ENCODE data around the gene MESD. TPM values are rescaled to one million over a fixed set of nuclear protein-coding genes. Genes with fewer than 3 reads are reported as not detected.

MESD gene
- total and polyA plus RNA-seq, 2 of the 4 experiments (the other 2 are of a cell fraction) = 10.0 to 14.0 TPM

DNA sequence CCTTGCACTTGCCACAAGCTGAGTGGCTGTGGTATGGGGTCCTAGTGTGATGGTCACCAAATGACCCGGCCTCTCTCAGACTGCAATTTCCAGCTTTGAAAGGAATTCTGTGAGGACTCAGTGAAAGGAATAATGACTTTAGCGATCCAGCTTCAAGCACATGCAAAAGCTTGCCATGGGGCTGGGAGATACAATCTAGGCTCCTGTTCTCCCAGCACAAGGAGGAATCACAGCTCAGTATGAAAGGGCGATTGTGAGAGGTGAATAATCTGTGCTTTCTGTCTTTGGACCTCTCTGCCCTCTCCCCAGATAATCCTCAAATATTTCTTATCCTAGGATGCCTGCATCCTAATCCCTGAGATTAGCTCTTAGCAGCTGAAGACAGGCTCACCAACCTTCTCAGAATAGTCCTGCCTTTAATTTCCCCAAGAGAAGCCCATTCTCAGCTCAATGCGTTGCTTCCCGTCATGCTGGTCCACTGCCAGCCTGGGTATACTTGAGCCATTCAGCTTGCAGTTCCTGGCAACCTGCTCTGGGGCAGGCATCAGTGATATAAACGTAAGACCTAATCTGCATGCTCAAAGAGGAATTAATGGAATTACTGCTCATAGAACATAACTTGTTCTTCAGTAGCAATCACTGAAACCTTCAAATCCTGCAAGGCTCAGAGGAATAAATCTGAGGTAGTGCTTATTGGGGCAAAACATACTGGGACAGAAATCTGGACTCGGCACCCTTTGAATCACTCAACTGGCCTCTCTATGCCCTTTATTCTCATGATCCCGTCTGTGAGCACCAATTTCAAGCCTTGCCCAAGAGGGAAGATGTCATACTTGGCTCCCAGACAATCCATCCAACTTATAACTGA, 26.2 kb upstream of the MESD start:
- ATAC-seq (ENCODE audit: low read depth) (no peak), DNase-seq (no peak)
- Histone ChIP-seq H2BK20ac (ENCODE audit: low read depth, low read length) (no peak overlapping the region), H3K4me3 (ENCODE audit: insufficient read depth, low read depth, low read length) (no peak overlapping the region), H3K4me1 (ENCODE audit: control insufficient read depth, insufficient read depth, low read length) (no peaks in the 10 kb centered on the region), H3K79me1 (ENCODE audit: low read depth in 1 of 2, low read length in 2 of 2) (peaks cover 0 to 23% of the 10 kb centered on the region in 2 experiments; a peak in 3 of 4 replicates), H3K4ac (ENCODE audit: low read depth, low read length) (no peak overlapping the region), H2AFZ (replicated peaks; ENCODE audit: low read length, poor library complexity) (no peak overlapping the region), H2AK5ac (ENCODE audit: low read depth, low read length) (no peak overlapping the region), H3K9me3 (ENCODE audit: control insufficient read depth, insufficient read depth, low read length) (no peaks in the 10 kb centered on the region), H3K56ac (ENCODE audit: extremely low read depth, insufficient read depth, low read length) (no peak overlapping the region), H3K9me1 (ENCODE audit: insufficient read depth, low read length) (no peaks in the 10 kb centered on the region; the same call in 1 of the 2 replicates), H2AK9ac (replicated peaks; ENCODE audit: low read depth, low read length, poor library complexity) (no peak overlapping the region), H2BK15ac (ENCODE audit: low read depth, low read length) (no peak overlapping the region), H3K36me3 (ENCODE audit: control insufficient read depth, insufficient read depth, low read length) (no peaks in the 10 kb centered on the region), H2BK5ac (ENCODE audit: low read depth, low read length, poor library complexity, severe bottlenecking) (no peak overlapping the region), H3K18ac (ENCODE audit: low read depth, low read length) (no peak overlapping the region), H2BK120ac (ENCODE audit: low read depth, low read length) (no peak overlapping the region), H4K20me1 (ENCODE audit: insufficient read depth, low read length) (no peaks in the 10 kb centered on the region), H3K4me2 (ENCODE audit: low read depth, low read length) (no peak overlapping the region), H3K27ac (ENCODE audit: insufficient read depth, low read length) (no peak overlapping the region), H3K27me3 (ENCODE audit: control insufficient read depth, insufficient read depth, low read length) (no peaks in the 10 kb centered on the region), H3K23ac (ENCODE audit: low read depth, low read length) (no peak overlapping the region), H3K14ac (replicated peaks; ENCODE audit: low read depth, low read length) (no peak overlapping the region), H4K91ac (ENCODE audit: insufficient read depth, low read depth, low read length) (no peak overlapping the region), H4K5ac (ENCODE audit: low read depth, low read length) (no peak overlapping the region), H3K9ac (ENCODE audit: low read depth, low read length) (no peak overlapping the region), H4K8ac (ENCODE audit: low read depth in 2 of 2, low read length in 2 of 2) (no peak overlapping the region)
- intact Hi-C loops (cut with micrococcal nuclease) (no loop called here), in situ Hi-C loops (cut with MboI; ENCODE audit: low sequenced_read_pairs) (no loop called here), dilution Hi-C loops (cut with HindIII; ENCODE audit: low sequenced_read_pairs, unreplicated experiment) (no loop called here)
- ChIA-PET POLR2A (ENCODE audit: unreplicated experiment) (no interaction called here), CTCF (no interaction called here)
- no TSS peak for BruUV-seq (replicated peaks)
- TF ChIP-seq RCOR1 (IDR thresholded peaks at IDR 0.05; ENCODE audit: insufficient replicate concordance, low read length) (no peak), NFE2L2 (IDR thresholded peaks at IDR 0.05; ENCODE audit: low read depth, low read length) (no peak), CHD1 (IDR thresholded peaks at IDR 0.05; ENCODE audit: low read depth, low read length) (no peak), RFX5 (IDR thresholded peaks at IDR 0.05; ENCODE audit: low read depth, low read length) (no peak), MAFK (IDR thresholded peaks at IDR 0.05; ENCODE audit: low read depth, low read length) (no peak), BHLHE40 (IDR thresholded peaks at IDR 0.05; ENCODE audit: low read depth, low read length) (no peak), MXI1 (IDR thresholded peaks at IDR 0.05; ENCODE audit: borderline replicate concordance, low read depth, low read length) (no peak), RAD21 (IDR thresholded peaks at IDR 0.05; ENCODE audit: low read length) (no peak), POLR2A (IDR thresholded peaks at IDR 0.05; ENCODE audit: low read depth, low read length) (no peak), CEBPB (IDR thresholded peaks at IDR 0.05; ENCODE audit: low read depth, low read length) (no peak)
- TF ChIP-seq, protein P1, sequence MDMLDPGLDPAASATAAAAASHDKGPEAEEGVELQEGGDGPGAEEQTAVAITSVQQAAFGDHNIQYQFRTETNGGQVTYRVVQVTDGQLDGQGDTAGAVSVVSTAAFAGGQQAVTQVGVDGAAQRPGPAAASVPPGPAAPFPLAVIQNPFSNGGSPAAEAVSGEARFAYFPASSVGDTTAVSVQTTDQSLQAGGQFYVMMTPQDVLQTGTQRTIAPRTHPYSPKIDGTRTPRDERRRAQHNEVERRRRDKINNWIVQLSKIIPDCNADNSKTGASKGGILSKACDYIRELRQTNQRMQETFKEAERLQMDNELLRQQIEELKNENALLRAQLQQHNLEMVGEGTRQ (IDR thresholded peaks at IDR 0.05; ENCODE audit: low read depth, low read length) = no peak
- TF ChIP-seq, protein P2, sequence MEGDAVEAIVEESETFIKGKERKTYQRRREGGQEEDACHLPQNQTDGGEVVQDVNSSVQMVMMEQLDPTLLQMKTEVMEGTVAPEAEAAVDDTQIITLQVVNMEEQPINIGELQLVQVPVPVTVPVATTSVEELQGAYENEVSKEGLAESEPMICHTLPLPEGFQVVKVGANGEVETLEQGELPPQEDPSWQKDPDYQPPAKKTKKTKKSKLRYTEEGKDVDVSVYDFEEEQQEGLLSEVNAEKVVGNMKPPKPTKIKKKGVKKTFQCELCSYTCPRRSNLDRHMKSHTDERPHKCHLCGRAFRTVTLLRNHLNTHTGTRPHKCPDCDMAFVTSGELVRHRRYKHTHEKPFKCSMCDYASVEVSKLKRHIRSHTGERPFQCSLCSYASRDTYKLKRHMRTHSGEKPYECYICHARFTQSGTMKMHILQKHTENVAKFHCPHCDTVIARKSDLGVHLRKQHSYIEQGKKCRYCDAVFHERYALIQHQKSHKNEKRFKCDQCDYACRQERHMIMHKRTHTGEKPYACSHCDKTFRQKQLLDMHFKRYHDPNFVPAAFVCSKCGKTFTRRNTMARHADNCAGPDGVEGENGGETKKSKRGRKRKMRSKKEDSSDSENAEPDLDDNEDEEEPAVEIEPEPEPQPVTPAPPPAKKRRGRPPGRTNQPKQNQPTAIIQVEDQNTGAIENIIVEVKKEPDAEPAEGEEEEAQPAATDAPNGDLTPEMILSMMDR (conservative IDR thresholded peaks at IDR 0.05; ENCODE audit: low read depth, low read length) = no peak
- TF ChIP-seq, protein P3, sequence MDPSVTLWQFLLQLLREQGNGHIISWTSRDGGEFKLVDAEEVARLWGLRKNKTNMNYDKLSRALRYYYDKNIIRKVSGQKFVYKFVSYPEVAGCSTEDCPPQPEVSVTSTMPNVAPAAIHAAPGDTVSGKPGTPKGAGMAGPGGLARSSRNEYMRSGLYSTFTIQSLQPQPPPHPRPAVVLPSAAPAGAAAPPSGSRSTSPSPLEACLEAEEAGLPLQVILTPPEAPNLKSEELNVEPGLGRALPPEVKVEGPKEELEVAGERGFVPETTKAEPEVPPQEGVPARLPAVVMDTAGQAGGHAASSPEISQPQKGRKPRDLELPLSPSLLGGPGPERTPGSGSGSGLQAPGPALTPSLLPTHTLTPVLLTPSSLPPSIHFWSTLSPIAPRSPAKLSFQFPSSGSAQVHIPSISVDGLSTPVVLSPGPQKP (IDR thresholded peaks at IDR 0.05; ENCODE audit: borderline replicate concordance, low read depth, low read length) = no peak
- WGBS, 2 experiments (ENCODE audit: extremely low coverage in 2 of 2, insufficient read length in 1 of 2) = 90% methylated on average over 4 of the region's 8 CpGs; no CpG with 5 or more reads in 1 of the 2 experiments

All from IMR-90 (cell line).